IPS-18c (cell line): ENCODE results near the gene FASN.

Experiments
- H3K4me3 ChIP-seq: 2 replicates; pipeline ENCODE4 v1.7.0; 2013; ENCODE audit warnings: low read depth, mild to moderate bottlenecking, low read length, moderate library complexity; ENCODE audit not compliant: insufficient read depth
- H3K9me3 ChIP-seq: one replicate; pipeline ENCODE4 v1.6.1; 2013; ENCODE audit warnings: mild to moderate bottlenecking, low read length, moderate library complexity; ENCODE audit not compliant: control insufficient read depth, insufficient read depth

FASN gene

GRCh38 chr17:82070611-82071010 lies 27.4 kb downstream of the FASN start:
- no peak overlapping the region for H3K4me3 ChIP-seq
- H3K9me3 ChIP-seq, result no peaks in the 10 kb centered on the region

DNA sequence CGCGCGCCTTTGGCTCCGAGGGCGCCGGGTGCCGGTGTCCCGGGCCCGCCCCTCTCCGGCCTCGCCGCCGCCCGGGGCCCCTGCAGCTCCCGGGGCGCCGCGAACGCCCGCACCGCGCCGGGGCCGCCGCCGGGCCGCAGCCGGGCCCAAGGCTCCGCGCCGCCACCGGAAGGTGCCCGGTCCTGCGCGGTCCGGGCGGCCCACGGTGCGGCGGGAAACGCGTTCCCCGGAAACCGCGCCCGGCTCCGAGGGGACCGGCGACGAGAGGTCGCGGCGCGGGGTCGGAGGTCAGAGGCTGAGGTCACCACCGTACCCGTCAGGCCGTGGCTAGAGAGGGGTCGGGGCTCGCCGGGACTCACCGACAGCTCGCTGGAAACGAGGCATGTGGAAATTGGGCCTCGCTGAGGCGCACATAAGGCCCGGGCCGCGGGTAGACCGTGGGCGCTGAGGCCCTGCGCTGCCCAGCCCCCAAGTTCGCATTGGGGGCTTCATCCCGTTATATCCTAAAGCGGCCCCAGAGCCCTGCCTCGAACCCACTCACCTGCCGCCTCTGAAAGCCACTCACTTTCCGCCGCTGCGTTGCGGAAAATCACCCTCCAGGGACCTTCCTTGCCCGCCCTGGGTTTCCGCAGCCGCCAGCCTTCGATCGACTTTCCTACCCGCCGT lies 32.3 kb downstream of the FASN start, which contains the start of gene DUS1L:
TSS of gene DUS1L (minus strand) at position 167 of the 666 bp plus-strand sequence. CDS start 745 bp downstream, outside the sequence.
- Histone ChIP-seq H3K9me3 (no peaks in the 10 kb centered on the region), H3K4me3 (peak within 1 kb of the TSS; percentile 83)

DNA sequence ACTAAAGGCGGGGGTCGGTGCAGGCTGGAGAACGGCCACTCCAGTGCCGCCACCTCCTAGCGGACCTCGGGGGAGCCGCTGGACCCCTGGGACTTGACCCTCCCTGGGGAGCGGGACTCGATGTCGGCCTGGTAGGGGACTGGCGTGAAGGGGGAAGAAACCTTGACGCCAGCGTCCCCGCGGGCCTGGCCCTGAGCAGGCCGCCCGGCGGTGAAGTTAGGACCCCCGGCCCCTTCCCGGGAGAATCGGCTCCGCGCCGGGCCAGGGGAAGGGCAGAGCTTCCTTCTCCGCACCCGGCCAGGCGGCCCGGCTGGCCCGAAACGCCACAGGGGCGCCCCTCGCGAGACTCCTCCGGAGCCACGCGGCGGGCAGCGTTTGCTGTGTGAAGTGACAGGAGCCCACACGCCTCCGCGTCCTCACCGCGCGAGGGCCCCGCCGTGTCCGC lies 32.8 kb downstream of the FASN start:
- Histone ChIP-seq H3K4me3 (peak overlapping the region; percentile 83), H3K9me3 (no peaks in the 10 kb centered on the region)

DNA sequence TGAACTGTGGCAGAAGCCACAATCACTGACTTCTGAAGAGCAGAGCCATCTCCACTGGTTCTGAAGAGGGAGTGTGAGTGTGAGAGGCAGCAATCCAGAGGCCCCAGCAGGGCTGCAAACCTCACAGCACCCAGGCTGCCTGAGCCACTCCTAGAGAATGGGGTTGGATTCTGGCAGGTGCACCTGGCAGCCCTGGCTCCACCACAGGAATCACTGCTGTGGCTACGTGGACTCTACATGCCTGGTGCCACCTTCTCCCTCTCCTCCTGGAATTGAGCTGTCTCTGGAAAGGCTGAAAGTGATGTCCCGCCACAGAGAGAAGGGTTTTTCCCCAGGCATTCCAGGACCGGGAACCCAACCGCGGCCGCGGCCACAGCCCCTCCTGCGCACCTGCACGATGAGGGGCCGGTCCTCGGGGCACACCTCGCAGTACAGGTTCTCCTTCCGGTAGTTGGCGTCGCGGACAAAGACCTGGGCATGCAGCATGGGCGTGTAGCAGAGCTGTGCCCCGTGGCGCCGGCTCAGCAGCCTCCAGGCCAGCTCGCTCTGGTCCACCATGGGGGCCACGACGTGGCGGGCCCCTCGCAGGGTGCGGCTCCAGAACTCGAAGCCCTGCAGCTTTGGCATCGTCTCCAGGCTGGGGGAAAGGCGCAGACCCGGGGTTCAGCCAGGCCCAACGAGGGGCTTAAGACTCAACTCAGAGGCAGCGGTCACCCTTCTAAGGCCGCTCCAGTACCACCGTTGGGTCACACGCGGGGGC lies 33.4 kb downstream of the FASN start:
- Histone ChIP-seq H3K9me3 (no peaks in the 10 kb centered on the region), H3K4me3 (peak overlapping the region; percentile 83)

- Histone ChIP-seq H3K4me3 (no peak overlapping the region), H3K9me3 (no peaks in the 10 kb centered on the region)
Measured at GRCh38 chr17:82063424-82064415, 34.3 kb downstream of the FASN start.

GRCh38 chr17:82062984-82063368 lies 35.1 kb downstream of the FASN start:
- no peak overlapping the region for H3K4me3 ChIP-seq
- H3K9me3 ChIP-seq, result no peaks in the 10 kb centered on the region

DNA sequence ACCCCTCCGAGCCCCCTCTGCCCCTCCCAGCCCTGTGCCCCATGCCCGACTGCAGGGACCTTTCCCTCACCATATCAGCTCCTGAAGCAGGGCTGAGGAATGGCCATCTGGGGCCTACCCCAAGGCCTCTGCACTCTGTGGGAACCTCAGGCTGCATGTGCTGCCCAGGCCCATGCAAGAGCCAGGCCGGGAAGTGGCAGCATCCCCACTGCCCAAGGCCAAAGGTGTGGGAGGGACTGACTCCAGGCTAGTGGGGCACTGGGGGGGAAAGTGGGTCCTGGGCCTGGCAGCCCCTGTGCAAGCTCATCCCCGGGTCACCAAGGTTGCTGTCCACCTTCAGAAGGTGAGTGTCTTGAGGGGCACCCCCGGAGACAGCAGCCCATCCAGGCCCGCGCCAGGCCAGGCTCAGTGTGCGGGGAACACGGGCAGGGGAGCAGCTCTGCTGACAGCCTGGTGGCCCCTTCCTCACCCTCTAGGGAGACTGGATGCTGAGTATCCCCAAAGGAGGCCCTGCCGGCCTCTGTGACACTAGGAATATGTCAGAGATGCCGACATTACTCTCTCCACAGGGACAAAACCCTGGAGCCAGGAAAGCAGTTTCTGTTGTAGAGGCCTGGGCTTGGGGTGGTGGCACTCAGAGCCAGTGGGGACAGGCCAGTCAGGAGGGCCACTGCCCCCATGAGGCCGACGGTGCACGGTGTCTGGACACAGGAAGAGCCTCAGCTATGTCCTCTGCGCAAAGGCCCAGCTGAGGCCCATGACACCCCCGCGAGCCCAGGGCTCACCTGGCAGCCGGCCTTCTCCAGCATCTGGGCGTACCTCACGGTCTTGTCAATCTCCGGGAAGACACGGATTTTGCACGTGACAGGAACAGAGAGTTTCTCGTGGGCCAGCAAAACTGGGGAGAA lies 35.7 kb downstream of the FASN start:
- no peak overlapping the region for H3K4me3 ChIP-seq
- no peaks in the 10 kb centered on the region for H3K9me3 ChIP-seq

DNA sequence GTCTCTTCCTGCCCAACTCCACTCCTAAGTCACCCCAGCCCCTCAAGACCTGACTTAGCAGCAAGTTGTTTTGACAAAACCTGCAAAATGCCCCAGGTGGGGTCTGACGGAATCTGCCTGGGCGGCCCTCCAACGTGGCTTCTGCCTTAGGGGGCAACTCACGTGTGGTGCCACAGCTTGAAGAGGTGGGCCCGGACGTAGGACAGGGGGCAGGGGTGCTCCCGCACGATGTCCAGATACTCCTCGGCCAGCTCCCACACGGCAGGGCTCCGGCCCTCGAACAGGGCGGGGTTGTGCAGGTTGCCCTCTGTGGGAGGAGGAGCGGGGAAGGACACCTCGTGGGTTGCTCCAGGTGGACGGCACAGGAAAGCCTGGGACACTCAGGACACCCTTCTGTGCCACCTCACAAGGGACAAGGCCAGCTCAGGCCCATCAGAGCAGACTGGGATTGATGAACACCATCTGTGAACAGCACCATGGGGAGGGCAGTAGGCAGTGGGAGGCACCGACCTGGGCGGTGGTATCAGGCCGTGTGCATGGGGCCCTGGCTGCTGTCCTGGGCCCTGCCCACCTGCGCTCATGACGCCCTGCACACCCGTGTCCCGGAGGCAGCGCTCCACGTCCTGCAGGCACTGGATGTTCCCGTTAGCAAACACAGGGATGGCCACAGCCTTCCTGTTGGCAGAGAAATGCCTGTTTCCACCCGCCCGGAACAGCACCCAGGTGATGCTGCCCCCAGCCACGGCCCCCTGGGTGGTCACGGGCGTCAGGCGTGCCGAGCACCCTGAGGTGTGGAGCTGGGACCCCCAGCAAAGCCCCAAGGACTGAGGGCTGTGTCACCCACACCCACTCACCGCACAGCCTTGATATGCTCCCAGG lies 36.8 kb downstream of the FASN start:
- Histone ChIP-seq H3K4me3 (no peak overlapping the region), H3K9me3 (no peaks in the 10 kb centered on the region)

DNA sequence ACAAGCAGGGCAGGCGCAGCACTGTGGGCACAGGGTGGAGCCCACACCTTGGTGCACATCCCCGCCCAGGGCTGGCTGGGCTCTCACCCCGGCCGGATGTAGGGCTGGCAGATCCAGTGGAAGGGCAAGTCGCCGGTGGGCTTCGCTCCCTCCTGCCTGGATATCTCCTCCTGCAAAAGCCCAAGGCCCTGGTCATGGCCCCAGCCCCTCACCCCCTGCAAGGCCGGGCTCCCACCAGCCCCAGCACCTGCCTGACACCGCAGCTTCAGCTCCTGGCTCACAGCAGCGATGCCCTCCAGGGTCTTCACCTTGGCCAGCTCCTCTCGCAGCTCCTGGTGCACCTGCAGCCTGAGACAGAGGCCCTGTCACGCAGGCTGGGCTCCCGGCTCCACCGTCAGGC lies 37.4 kb downstream of the FASN start:
- Histone ChIP-seq H3K4me3 (no peak overlapping the region), H3K9me3 (no peaks in the 10 kb centered on the region)

- no peak overlapping the region for H3K4me3 ChIP-seq
- no peaks in the 10 kb centered on the region for H3K9me3 ChIP-seq
Measured at GRCh38 chr17:82060001-82060380, 38.0 kb downstream of the FASN start.

- no peak overlapping the region for H3K4me3 ChIP-seq
- H3K9me3 ChIP-seq, result peaks cover under 1% of the 10 kb centered on the region
Measured at GRCh38 chr17:82059272-82060000, 38.6 kb downstream of the FASN start.

- H3K9me3 ChIP-seq, result peaks cover 2% of the 10 kb centered on the region
- no peak overlapping the region for H3K4me3 ChIP-seq
Measured at GRCh38 chr17:82058855-82059249, 39.2 kb downstream of the FASN start.

GRCh38 chr17:82058230-82058854 lies 39.7 kb downstream of the FASN start:
- peaks cover 2% of the 10 kb centered on the region for H3K9me3 ChIP-seq
- no peak overlapping the region for H3K4me3 ChIP-seq

- H3K4me3 ChIP-seq, result no peak overlapping the region
- H3K9me3 ChIP-seq, result peaks cover 2% of the 10 kb centered on the region
Measured at GRCh38 chr17:82056729-82057621, 41.1 kb downstream of the FASN start.
